ENCODE measurements around the gene ZNF687. TPM values are rescaled to one million over a fixed set of nuclear protein-coding genes. Genes with fewer than 3 reads are reported as not detected.
A peak's percentile ranks its signal among the peaks of the same experiment; 100 is the strongest.

Gene ZNF687
- total RNA-seq, 1 experiment from 2014 or later: 56.8 TPM

DNA sequence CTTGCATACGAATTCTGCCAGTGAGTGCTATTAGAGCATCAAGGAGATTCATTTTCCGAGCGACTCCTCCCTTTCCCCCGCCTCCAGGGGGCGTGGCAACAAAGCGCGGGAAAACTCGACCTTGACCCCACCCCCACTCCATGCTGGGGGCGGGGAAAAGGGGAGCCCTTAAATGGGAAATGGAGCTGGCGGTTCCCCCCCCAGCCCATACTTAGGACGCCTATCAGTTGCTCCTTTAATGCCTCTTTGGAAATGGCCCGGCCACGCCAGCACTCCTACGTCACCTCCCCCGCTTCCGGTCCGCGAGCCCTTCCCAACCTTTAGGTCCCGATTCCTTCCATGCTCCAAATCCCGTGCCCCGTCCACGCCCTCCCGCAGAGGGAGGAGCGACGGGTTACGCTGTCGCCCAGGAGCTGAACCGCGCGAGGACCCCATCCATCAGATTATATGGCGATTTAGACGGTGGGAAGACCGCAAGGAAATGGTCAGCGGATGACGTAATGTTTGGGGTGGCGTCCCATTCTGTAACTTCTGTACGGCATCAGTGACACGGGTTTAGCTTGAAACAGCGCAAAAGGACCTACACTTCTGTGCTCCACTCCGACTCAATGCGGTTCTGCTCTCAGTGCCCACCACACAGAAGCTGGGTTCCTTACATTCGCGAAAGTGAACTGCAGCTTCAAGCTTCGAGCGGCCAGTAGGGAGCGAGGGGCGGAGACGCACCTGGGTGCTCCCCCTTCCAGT is 702 bp upstream of the ZNF687 start:
- peaks cover 15% of the 10 kb centered on the region for H3K36me3 Mint-ChIP-seq
- ATAC-seq (peak; percentile 36), DNase-seq (ENCODE audit: low spot score) (peak; percentile 96)
- H3K4me3 Mint-ChIP-seq: peak overlapping the region; percentile 96
- POLR2A ChIA-PET: interaction anchor here (0.6 to 2.9 kb wide), 21 partner anchors 9 to 182 kb away, joined by 3 to 23 read pairs (median 4); partner anchors contain the start of genes PI4KB, PSMB4, PSMD4 and VPS72
- peak overlapping the region; percentile 100 for H3K27ac Mint-ChIP-seq
- no peaks in the 10 kb centered on the region for H3K9me3 Mint-ChIP-seq
- CTCF ChIA-PET: interaction anchor here (0.5 to 2.0 kb wide), 18 partner anchors 16 to 312 kb away, joined by 3 to 15 read pairs (median 3); partner anchors contain the start of genes PI4KB, PSMD4, TNFAIP8L2 and VPS72
- peaks cover 15% of the 10 kb centered on the region for H3K4me1 Mint-ChIP-seq
- peaks cover 4% of the 10 kb centered on the region; the same call in 1 of the 2 replicates for H3K27me3 Mint-ChIP-seq (ENCODE audit: low read depth)
- peak; percentile 88 for TF ChIP-seq CREM (CRISPR knock-in tag; IDR thresholded peaks at IDR 0.05)
- 0 out of 2 replicates have a peak, but pooled peaks have one; percentile 50 for TF ChIP-seq TEAD1 (CRISPR knock-in tag; IDR thresholded peaks at IDR 0.05)
- TF ChIP-seq, protein P1, sequence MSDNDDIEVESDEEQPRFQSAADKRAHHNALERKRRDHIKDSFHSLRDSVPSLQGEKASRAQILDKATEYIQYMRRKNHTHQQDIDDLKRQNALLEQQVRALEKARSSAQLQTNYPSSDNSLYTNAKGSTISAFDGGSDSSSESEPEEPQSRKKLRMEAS (CRISPR knock-in tag; IDR thresholded peaks at IDR 0.05): peak; percentile 82
- TF ChIP-seq GABPB1 (CRISPR knock-in tag; IDR thresholded peaks at IDR 0.05): peak; percentile 90
- 0 out of 2 replicates have a peak, but pooled peaks have one; percentile 69 for TF ChIP-seq SOX15 (CRISPR knock-in tag; IDR thresholded peaks at IDR 0.05)
- TF ChIP-seq ERG (CRISPR knock-in tag; IDR thresholded peaks at IDR 0.05): no peak
- TF ChIP-seq, protein P2, sequence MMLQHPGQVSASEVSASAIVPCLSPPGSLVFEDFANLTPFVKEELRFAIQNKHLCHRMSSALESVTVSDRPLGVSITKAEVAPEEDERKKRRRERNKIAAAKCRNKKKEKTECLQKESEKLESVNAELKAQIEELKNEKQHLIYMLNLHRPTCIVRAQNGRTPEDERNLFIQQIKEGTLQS (CRISPR knock-in tag; conservative IDR thresholded peaks at IDR 0.05): no peak; the same call in 1 of the 2 replicates
- peak; percentile 97 for TF ChIP-seq SP1 (CRISPR knock-in tag; conservative IDR thresholded peaks at IDR 0.05)
- peak; percentile 66; the same call in 1 of the 2 replicates for TF ChIP-seq ARID4B (CRISPR knock-in tag; IDR thresholded peaks at IDR 0.05; ENCODE audit: borderline replicate concordance)
- 0 out of 2 replicates have a peak, but pooled peaks have one; percentile 7 for TF ChIP-seq AR (CRISPR knock-in tag; IDR thresholded peaks at IDR 0.05)
- TF ChIP-seq JAZF1 (CRISPR knock-in tag; IDR thresholded peaks at IDR 0.05): no peak
- TF ChIP-seq FOXK1 (CRISPR knock-in tag; IDR thresholded peaks at IDR 0.05): no peak; the same call in 1 of the 2 replicates
- TF ChIP-seq, protein P3, sequence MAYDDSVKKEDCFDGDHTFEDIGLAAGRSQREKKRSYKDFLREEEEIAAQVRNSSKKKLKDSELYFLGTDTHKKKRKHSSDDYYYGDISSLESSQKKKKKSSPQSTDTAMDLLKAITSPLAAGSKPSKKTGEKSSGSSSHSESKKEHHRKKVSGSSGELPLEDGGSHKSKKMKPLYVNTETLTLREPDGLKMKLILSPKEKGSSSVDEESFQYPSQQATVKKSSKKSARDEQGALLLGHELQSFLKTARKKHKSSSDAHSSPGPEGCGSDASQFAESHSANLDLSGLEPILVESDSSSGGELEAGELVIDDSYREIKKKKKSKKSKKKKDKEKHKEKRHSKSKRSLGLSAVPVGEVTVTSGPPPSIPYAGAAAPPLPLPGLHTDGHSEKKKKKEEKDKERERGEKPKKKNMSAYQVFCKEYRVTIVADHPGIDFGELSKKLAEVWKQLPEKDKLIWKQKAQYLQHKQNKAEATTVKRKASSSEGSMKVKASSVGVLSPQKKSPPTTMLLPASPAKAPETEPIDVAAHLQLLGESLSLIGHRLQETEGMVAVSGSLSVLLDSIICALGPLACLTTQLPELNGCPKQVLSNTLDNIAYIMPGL (CRISPR knock-in tag; IDR thresholded peaks at IDR 0.05): 0 out of 2 replicates have a peak, but pooled peaks have one; percentile 23
- peak; percentile 69; the same call in 1 of the 2 replicates for TF ChIP-seq SMAD3 (CRISPR knock-in tag; IDR thresholded peaks at IDR 0.05; ENCODE audit: borderline replicate concordance)
- 0 out of 2 replicates have a peak, but pooled peaks have one; percentile 39 for TF ChIP-seq JUN (CRISPR knock-in tag; IDR thresholded peaks at IDR 0.05)
- peak; percentile 66; the same call in 1 of the 2 replicates for TF ChIP-seq ETV6 (CRISPR knock-in tag; IDR thresholded peaks at IDR 0.05)
- TF ChIP-seq RELA (CRISPR knock-in tag; IDR thresholded peaks at IDR 0.05; ENCODE audit: borderline replicate concordance): no peak
- TF ChIP-seq, protein P4, sequence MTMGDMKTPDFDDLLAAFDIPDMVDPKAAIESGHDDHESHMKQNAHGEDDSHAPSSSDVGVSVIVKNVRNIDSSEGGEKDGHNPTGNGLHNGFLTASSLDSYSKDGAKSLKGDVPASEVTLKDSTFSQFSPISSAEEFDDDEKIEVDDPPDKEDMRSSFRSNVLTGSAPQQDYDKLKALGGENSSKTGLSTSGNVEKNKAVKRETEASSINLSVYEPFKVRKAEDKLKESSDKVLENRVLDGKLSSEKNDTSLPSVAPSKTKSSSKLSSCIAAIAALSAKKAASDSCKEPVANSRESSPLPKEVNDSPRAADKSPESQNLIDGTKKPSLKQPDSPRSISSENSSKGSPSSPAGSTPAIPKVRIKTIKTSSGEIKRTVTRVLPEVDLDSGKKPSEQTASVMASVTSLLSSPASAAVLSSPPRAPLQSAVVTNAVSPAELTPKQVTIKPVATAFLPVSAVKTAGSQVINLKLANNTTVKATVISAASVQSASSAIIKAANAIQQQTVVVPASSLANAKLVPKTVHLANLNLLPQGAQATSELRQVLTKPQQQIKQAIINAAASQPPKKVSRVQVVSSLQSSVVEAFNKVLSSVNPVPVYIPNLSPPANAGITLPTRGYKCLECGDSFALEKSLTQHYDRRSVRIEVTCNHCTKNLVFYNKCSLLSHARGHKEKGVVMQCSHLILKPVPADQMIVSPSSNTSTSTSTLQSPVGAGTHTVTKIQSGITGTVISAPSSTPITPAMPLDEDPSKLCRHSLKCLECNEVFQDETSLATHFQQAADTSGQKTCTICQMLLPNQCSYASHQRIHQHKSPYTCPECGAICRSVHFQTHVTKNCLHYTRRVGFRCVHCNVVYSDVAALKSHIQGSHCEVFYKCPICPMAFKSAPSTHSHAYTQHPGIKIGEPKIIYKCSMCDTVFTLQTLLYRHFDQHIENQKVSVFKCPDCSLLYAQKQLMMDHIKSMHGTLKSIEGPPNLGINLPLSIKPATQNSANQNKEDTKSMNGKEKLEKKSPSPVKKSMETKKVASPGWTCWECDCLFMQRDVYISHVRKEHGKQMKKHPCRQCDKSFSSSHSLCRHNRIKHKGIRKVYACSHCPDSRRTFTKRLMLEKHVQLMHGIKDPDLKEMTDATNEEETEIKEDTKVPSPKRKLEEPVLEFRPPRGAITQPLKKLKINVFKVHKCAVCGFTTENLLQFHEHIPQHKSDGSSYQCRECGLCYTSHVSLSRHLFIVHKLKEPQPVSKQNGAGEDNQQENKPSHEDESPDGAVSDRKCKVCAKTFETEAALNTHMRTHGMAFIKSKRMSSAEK (CRISPR knock-in tag; IDR thresholded peaks at IDR 0.05; ENCODE audit: borderline replicate concordance): 0 out of 2 replicates have a peak, but pooled peaks have one; percentile 39
